Measurements from ENCODE around the gene LDHB. TPM values are rescaled to one million over a fixed set of nuclear protein-coding genes. Genes with fewer than 3 reads are reported as not detected.

LDHB gene
- total RNA-seq, 1 donor from 2014 or later, result 775 TPM

- no peaks in the 10 kb centered on the region for H4K20me1 ChIP-seq (ENCODE audit: insufficient read depth, low read length)
- H3K36me3 ChIP-seq (ENCODE audit: insufficient read depth, low read length), result no peaks in the 10 kb centered on the region
- no peaks in the 10 kb centered on the region for H3K9me3 ChIP-seq (ENCODE audit: insufficient read depth, low read depth, low read length)
- Mint-ChIP-seq H3K4me3 (ENCODE audit: unreplicated experiment) (no peak overlapping the region), H3K9me3 (ENCODE audit: unreplicated experiment) (no peaks in the 10 kb centered on the region), H3K27me3 (ENCODE audit: low read depth, unreplicated experiment) (peaks cover 2% of the 10 kb centered on the region), H3K4me1 (ENCODE audit: low read depth, unreplicated experiment) (no peaks in the 10 kb centered on the region), H3K36me3 (ENCODE audit: low read depth, unreplicated experiment) (no peaks in the 10 kb centered on the region), H3K27ac (ENCODE audit: unreplicated experiment) (no peak overlapping the region)
- no peaks in the 10 kb centered on the region for H3K79me2 ChIP-seq (ENCODE audit: insufficient read depth, low read length)
- DNase-seq (ENCODE audit: low read depth) (no peak), FAIRE-seq (no peak)
- H3K4me1 ChIP-seq (ENCODE audit: insufficient read depth, low read length), result no peaks in the 10 kb centered on the region
- no peak overlapping the region for H3K27ac ChIP-seq (ENCODE audit: low read depth, low read length)
- no peak overlapping the region for H3K4me3 ChIP-seq (ENCODE audit: insufficient read depth, low read depth, low read length)
- no peak overlapping the region for H2AFZ ChIP-seq (ENCODE audit: low read depth, low read length)
- no peak overlapping the region for H3K4me2 ChIP-seq (ENCODE audit: low read length)
- no peak overlapping the region for H3K9ac ChIP-seq (ENCODE audit: low read length)
- H3K27me3 ChIP-seq (ENCODE audit: insufficient read depth, low read length), result peaks cover 3% of the 10 kb centered on the region
- no peak for TF ChIP-seq CTCF (IDR thresholded peaks at IDR 0.05; ENCODE audit: insufficient read depth, low read depth, low read length)
- no peak for TF ChIP-seq EZH2 (IDR thresholded peaks at IDR 0.05; ENCODE audit: insufficient read depth, low read length)
Measured at GRCh38 chr12:21683115-21683514, 25.5 kb upstream of the LDHB start.

GRCh38 chr12:21678959-21679358 lies 21.3 kb upstream of the LDHB start:
- FAIRE-seq, result no peak
- Mint-ChIP-seq H3K9me3 (ENCODE audit: unreplicated experiment) (no peaks in the 10 kb centered on the region), H3K27me3 (ENCODE audit: low read depth, unreplicated experiment) (peaks cover 5% of the 10 kb centered on the region)

More at GRCh38 chr12:21678959-21679358, 21.3 kb upstream of the LDHB start:
- Histone ChIP-seq H3K4me2 (ENCODE audit: low read length) (no peak overlapping the region), H3K4me1 (ENCODE audit: insufficient read depth, low read length) (no peaks in the 10 kb centered on the region), H2AFZ (ENCODE audit: low read depth, low read length) (no peak overlapping the region), H3K27me3 (ENCODE audit: insufficient read depth, low read length) (peaks cover 11% of the 10 kb centered on the region), H4K20me1 (ENCODE audit: insufficient read depth, low read length) (no peaks in the 10 kb centered on the region), H3K9me3 (ENCODE audit: insufficient read depth, low read depth, low read length) (no peaks in the 10 kb centered on the region), H3K79me2 (ENCODE audit: insufficient read depth, low read length) (no peaks in the 10 kb centered on the region), H3K27ac (ENCODE audit: low read depth, low read length) (no peak overlapping the region), H3K4me3 (ENCODE audit: insufficient read depth, low read depth, low read length) (no peak overlapping the region), H3K9ac (ENCODE audit: low read length) (no peak overlapping the region), H3K36me3 (ENCODE audit: insufficient read depth, low read length) (no peaks in the 10 kb centered on the region)
- DNase-seq (ENCODE audit: low read depth), result no peak
- TF ChIP-seq EZH2 (IDR thresholded peaks at IDR 0.05; ENCODE audit: insufficient read depth, low read length) (no peak), CTCF (IDR thresholded peaks at IDR 0.05; ENCODE audit: insufficient read depth, low read depth, low read length) (no peak)
- Mint-ChIP-seq H3K36me3 (ENCODE audit: low read depth, unreplicated experiment) (no peaks in the 10 kb centered on the region), H3K27ac (ENCODE audit: unreplicated experiment) (no peak overlapping the region), H3K4me3 (ENCODE audit: unreplicated experiment) (no peak overlapping the region), H3K4me1 (ENCODE audit: low read depth, unreplicated experiment) (no peaks in the 10 kb centered on the region)

Measured in astrocyte (in vitro differentiated cells and primary cell).